HL-60/S4 (cell line): Measurements from ENCODE around the gene HSPA9.

ENCODE experiments used
- in situ Hi-C: fragments of 300-500 bp; cut with MboI; formaldehyde crosslinking; loops from 2 replicates; pipeline ENCODE4 v1.14.3; 2022; ENCODE audit warnings: low sequenced_read_pairs

HSPA9 gene

DNA sequence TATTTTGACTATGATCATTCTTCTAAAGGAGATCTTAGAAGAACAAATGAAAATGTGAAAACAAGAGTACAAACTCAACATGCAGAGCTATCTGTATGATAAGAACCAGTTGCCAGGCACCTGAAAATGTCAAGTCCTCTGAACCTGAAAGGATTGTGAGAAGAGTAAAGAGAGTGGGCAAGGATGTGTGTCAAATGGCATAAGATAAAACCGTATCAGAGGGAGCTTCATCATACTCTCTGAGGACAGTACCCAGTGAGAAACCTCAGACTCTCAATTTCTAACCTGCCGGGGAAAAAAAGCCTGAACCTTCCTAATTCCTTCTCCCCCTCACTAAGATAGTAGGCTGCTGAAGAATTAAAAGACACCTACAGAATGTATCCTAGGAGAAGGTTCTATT, 39.0 kb downstream of the HSPA9 start:
- in situ Hi-C loops = no loop called here

DNA sequence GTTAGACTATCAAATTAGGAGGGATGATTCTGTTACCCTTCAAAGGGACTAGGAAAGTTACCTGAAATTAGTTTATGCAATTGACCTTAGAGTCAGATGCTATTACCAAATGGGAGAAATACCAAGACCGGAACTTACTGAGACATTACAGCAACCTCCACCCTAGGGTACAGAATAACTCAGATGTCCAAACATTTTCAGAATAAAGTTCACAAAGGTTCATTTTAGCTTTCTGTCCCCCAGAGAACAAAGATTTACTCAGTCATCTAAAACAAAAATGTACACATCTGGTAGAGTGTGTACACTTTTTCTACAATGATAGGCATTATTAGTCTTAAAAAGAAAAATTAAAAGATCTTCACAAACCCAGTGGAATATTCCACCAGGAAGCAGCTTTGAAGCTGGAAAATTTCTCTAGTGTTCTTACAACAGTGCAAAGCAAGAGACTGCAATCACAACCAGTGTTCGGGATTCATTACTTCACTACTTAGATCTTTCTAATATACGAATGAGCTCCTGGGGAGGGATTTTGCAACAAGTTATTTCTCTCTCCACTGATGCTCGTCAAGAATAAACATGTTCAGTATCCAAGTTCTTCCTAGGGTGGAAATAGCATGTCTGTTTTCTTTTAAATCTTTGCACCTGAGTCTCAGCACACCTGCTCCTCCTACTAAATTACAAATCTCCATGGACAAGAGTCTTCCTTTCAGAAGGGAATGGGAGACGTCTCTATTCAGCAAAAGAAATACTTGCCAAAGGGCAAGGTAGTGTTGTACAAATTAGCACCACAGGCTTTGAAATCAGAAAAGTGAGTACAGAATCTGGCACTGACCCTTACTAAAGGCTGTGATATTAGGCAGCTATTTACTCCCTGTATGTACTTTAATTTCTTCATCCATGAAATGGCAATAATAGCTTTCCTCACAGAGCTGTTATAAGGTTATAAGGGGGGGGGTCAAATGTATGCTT, 40.9 kb downstream of the HSPA9 start:
- in situ Hi-C loops = no loop called here

DNA sequence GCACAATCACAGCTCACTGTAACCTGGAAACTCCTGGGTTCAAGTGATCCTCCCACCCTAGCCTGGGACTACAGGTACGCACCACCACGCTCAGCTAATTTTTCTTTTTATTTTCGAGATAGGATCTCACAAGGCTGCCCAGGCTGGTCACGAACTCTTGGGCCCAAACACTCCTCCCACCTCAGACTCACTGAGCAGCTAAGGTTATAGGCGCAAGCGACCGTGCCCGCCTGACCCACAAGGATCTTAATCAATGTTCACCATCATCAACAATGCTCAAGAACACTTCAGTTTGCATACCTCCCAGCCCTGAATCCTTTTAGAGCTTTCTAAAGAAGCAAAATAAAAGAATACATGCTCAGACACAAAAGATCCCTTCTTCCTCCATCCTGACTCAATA, 45.4 kb downstream of the HSPA9 start:
- in situ Hi-C loops = no loop called here

DNA sequence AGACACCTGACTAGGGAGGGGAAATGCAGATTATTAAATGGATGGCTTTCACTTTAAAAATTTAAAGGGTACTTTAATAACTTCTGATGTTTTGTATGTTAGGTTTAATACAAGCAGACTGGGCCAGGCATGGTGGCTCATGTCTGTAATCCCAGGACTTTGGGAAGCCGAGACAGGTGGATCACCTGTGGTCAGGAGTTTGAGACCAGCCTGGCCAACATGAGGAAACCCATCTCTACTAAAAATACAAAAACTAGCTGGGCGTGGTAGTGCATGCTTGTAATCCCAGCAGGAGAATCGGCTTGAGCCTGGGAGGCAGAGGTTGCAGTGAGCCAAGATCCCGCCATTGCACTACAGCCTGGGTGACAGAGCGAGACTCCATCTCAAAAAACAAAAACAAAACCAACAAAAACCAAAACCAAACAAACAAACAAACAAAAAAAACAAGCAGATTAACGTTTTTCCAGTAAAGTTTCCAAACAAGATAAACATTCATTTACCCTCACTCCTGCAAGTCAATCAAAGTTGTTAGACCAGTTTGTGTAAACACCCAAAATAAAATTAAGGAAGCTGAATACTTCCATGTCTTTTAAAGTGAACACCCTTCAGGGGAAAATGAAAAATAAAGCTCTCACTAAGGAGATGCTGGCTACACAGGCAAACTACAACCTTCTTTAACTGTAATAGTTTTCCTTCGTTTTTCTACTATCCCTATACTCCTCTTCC, 46.3 kb downstream of the HSPA9 start:
- in situ Hi-C loops = no loop called here

DNA sequence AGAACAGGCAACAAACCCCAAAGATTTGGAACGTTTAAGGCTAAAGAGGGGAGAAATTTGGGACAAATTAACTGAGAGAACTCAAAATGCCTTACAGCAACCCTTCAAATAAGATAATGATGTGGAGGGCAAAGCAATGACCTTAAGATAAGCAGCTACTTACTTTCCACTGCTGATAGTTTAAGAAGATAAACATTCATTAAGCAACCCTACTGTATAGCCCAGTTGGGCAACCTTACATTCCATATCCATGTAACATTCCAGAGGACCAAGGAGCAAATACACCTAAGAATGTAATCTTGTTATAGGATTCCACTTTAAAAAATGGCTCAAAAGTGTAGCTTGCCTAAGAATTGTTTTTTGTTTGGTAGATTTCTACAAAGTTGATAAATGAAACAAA, 47.0 kb downstream of the HSPA9 start:
- in situ Hi-C loops = no loop called here

DNA sequence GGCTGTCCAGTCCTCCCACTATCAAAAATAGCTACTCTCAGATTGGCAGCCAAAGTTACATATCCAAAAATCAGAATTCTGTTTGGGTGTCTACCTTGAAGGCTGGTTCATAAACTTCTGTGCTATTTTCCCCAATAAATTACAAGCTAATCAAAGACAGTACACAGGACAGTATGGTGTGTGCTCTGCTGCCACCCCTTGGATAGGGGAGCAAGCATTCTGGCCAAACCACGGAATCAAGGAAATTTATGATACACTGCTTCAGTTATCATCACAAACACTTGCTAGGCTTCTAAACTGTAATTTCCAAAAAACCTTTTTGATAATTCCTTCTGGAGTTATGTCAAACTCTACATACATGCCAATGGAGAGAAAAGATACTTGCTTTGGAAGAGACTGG, 48.0 kb downstream of the HSPA9 start:
- in situ Hi-C loops = no loop called here

DNA sequence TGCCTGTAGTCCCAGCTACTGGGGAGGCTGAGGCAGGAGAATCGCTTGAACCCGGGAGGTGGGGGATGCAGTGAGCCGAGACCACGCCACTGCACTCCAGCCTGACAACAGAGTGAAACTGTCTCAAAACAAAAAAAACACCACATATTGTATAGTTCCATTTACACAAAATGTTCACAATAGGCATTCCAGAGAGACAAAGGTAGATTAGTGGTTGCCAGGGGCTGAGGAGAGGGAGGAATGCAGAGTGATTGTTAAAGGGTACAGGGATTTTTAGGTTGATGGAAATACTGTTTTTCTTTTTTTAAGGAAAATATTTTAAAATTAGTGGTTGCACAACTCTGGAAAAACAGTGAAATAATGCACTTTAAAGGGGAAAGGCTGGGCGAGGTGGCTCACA, 51.8 kb downstream of the HSPA9 start:
- in situ Hi-C loops = loop anchor here (25.0 kb wide), 1 partner anchor 336 kb away; the partner anchor contains the start of genes BRD8 and KIF20A

DNA sequence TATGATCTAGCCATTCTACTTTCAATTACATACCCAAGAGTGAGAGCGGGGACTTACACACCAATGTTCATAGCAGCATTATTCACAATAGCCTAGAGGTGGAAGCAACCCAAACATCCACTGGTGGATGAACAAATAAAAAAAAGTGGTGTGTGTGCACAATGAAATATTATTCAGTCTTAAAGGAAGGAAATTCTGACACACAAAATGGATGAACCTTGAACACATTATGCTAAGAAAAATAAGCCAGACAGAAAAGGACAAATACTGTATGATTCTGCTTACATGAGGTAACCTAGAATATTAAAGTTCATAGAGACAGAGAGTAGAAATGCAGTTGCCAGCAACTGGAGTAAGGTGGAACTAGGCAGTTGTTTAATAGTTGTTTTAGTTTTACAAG, 54.2 kb downstream of the HSPA9 start:
- in situ Hi-C loops = loop anchor here (25.0 kb wide), 1 partner anchor 334 kb away; the partner anchor contains the start of genes BRD8 and KIF20A

DNA sequence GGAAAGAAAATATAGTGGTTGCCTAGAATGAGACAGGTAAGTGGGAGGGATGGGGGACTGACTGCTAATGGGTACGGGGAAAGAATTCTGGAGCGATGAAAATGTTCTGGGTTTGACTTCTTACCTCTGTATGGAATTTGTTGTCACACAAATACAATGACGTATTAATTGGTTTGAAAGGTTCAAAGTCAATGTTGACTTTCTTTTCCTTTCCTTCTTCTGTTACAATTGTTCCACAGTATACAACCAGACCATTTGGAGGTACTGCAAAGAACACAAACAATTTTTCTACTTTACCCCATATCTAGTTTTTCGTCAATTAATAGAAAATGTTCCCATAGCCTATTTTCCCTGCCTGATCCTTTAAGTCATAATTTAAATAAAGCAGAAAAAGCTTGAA, 57.8 kb downstream of the HSPA9 start:
- in situ Hi-C loops = loop anchor here (25.0 kb wide), 1 partner anchor 330 kb away; the partner anchor contains the start of genes BRD8 and KIF20A

DNA sequence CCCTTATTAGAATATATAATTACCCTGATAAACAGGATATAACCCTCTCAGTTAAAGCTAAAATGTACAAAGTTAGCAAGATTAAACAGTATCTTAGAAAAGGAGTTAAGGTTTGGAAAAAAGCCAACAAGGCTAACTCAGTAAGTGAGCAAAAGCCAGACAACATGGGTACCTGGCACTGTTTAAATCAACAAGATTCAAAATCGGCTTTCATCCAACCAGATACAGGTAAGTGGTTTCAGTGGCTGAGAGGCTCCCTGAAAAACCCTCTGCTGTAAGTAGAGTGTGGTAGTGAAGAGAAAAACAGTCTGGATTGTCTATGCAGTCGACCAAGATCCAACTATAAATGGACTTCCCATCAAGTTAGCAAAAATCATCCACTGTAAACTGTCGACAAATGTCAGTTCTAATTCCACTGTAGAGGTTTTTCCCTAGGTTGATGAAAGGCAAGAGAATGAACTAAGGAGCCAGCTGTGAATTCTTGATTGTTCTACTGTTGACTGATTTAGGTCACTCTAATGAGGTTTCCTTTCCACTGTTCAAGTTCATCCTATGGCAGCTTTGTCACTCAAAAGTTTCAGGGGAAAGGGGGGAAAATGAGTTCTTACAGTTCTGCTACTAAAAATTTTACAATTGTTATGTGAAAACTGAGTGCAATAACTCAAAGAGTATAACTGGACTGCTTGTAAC, 59.5 kb downstream of the HSPA9 start:
- in situ Hi-C loops = loop anchor here (25.0 kb wide), 1 partner anchor 328 kb away; the partner anchor contains the start of genes BRD8 and KIF20A

DNA sequence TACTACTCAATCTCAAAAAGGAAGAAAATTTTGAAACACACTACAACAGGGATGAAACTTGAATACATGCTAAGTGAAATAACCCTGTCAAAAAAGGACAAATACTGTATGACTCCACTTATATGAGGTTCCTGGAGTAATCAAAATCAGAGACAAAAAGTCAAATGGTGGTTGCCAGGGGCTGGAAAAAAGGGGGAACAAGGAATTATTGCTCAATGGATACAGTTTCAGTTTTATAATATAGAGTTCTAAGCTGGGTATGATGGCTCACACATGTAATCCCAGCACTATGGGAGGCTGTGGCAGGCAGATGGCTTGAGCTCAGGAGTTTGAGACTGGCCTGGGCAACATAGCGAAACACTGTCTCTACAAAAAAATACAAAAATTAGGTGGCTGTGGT, 61.2 kb downstream of the HSPA9 start:
- in situ Hi-C loops = loop anchor here (25.0 kb wide), 1 partner anchor 327 kb away; the partner anchor contains the start of genes BRD8 and KIF20A

DNA sequence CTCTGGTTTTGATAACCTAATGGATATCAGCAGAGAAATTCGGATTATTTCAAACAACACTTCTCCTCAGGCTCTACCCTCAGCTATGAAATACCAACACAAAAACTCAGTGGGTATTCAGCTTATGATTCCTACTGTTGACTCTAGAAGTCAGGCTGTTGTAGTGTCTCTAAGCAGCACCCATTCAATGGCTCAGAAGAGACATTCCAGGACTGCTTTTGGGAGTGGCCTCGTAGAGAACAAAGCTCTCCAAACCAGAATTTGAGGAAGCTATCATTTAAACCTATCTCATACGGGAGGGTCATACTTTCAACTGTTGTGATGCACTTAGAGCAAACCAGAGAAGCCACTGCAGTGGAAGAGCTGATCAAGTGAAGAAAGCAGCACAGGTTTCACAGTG, 66.2 kb downstream of the HSPA9 start:
- in situ Hi-C loops = loop anchor here (25.0 kb wide), 1 partner anchor 322 kb away; the partner anchor contains the start of genes BRD8 and KIF20A

DNA sequence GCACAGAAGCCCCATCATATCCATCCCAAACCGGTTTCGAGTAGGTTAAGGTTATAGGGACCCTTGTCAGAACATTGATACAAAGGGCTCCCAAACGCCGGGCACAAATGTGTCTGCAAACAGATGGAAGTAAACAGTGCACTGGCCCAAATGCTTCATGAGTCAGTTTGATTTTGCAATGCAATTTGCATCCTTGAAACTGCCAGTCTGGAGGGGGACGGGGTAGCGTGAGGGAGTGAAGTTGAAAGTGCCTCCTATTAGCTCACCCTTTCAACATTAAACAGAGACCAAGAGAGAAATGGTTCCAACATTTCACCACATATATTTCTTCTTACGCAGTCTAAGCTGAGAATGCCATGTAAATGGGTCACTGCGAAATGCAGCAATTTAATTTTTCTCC, 67.7 kb downstream of the HSPA9 start:
- in situ Hi-C loops = loop anchor here (25.0 kb wide), 1 partner anchor 320 kb away; the partner anchor contains the start of genes BRD8 and KIF20A

DNA sequence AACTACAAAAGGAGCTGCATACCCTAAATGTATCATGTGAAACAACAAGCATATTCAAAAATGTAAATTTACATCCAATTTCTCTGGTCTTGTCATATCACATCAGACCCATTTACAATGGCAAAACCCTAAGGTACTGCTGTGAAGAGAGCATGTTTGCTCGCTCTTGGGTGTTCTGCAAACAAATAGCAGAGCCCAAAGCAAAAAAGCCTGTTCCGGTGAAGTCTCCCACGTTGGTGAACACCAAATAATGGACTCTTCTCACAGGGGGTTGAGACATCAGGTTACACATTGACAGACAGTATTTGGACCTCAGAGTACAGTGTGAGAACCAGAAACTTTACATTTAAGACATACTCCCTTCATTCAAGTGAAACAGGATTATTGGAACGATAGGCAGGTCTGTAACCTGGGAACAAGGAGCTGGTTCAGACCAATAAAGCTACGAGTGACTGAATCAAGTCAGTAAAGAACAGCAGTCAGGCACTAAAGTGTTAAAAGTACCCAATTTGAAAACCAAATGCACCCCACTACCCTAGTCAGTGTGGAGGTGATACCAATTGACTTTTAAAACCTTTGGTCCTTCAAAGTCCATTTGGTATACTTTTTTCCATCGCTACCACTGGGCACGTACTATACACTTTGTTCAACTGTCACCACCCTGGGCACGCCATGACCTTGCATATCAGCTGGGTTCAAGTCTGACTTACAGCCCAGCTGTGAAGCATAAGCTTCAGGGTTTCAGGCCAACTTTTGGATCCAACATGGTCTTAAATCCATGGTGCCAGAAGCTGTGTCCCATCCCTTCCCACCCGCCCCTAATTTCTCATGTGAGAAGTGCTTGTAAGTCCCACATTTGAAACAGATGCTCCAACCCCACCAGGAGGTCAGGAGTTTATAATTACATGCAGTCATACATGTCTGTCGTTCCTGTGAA, 68.6 kb downstream of the HSPA9 start:
- in situ Hi-C loops = loop anchor here (25.0 kb wide), 1 partner anchor 319 kb away; the partner anchor contains the start of genes BRD8 and KIF20A

DNA sequence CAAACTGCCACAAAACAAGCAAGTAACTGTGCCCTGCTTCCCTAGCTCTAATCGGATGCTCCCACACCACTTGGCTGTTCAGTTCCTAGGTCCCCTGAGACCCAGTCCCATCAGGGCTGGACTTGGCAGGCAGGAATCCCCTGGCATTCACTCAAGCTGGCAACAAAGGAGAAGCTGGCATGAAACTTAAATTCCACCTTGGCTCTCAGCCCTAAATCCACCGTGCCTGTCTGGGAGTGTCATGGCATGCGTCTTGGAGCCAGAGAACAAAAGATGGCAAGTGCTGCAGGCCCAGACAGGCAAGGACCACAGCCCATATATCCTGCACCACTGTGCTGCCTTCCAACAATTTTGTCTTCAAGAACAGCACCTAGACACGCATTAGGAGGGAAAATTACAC, 70.4 kb downstream of the HSPA9 start:
- in situ Hi-C loops = loop anchor here (25.0 kb wide), 1 partner anchor 317 kb away; the partner anchor contains the start of genes BRD8 and KIF20A
